Fibroblast of lung (primary cell): ENCODE results near the gene PTTG2.

Source experiments
- EZH2 ChIP-seq: IDR thresholded peaks from 2 replicates; pipeline ENCODE4 v1.5.1; 2012; ENCODE audit warnings: low read length, control low read depth, mild to moderate bottlenecking; ENCODE audit errors: missing control alignments
- TF ChIP-seq, protein P1 (sequence below), 2 donors: IDR thresholded peaks in 1 of 2; conservative IDR thresholded peaks in 1 of 2; 1 replicate in 1 of 2; 2 replicates in 1 of 2; pipeline ENCODE4 v1.5.1; 2011 to 2012; ENCODE audit warnings: low read length in 2 of 2, control low read depth in 1 of 2, inconsistent platforms in 1 of 2, low read depth in 1 of 2, mild to moderate bottlenecking in 1 of 2

GRCh38 chr4:37999000-37999716 lies 39.0 kb downstream of the PTTG2 start:
- TF ChIP-seq, protein P1, sequence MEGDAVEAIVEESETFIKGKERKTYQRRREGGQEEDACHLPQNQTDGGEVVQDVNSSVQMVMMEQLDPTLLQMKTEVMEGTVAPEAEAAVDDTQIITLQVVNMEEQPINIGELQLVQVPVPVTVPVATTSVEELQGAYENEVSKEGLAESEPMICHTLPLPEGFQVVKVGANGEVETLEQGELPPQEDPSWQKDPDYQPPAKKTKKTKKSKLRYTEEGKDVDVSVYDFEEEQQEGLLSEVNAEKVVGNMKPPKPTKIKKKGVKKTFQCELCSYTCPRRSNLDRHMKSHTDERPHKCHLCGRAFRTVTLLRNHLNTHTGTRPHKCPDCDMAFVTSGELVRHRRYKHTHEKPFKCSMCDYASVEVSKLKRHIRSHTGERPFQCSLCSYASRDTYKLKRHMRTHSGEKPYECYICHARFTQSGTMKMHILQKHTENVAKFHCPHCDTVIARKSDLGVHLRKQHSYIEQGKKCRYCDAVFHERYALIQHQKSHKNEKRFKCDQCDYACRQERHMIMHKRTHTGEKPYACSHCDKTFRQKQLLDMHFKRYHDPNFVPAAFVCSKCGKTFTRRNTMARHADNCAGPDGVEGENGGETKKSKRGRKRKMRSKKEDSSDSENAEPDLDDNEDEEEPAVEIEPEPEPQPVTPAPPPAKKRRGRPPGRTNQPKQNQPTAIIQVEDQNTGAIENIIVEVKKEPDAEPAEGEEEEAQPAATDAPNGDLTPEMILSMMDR (conservative IDR thresholded peaks at IDR 0.05 in 1 of 2, IDR thresholded peaks at IDR 0.05 in 1 of 2; ENCODE audit: low read depth in 1 of 2, low read length in 2 of 2): no peak
- TF ChIP-seq EZH2: no peak
